HUES64 (cell line): ENCODE data around the gene AVPR2.

Source experiments
- H3K27ac ChIP-seq: 2 replicates; pipeline ENCODE4 v1.7.0; 2013; ENCODE audit warnings: low read depth, low read length, inconsistent platforms
- H3K27me3 ChIP-seq: 2 replicates; pipeline ENCODE4 v1.6.1; 2013; ENCODE audit warnings: mild to moderate bottlenecking, low read length; ENCODE audit not compliant: insufficient read depth
- H3K36me3 ChIP-seq: 2 replicates; pipeline ENCODE4 v1.6.1; 2013; ENCODE audit warnings: mild to moderate bottlenecking, low read length; ENCODE audit not compliant: insufficient read depth
- H3K4me1 ChIP-seq: 2 replicates; pipeline ENCODE4 v1.6.1; 2013; ENCODE audit warnings: mild to moderate bottlenecking, low read length, moderate library complexity; ENCODE audit not compliant: insufficient read depth
- H3K4me3 ChIP-seq: 2 replicates; pipeline ENCODE4 v1.5.1; 2013; ENCODE audit warnings: mild to moderate bottlenecking, low read length, moderate library complexity
- H3K9ac ChIP-seq: 2 replicates; pipeline ENCODE4 v1.6.1; 2013; ENCODE audit warnings: mild to moderate bottlenecking, low read depth, low read length
- H3K9me3 ChIP-seq: 2 replicates; pipeline ENCODE4 v1.6.1; 2013; ENCODE audit warnings: low read depth, low read length; ENCODE audit not compliant: insufficient read depth
- WGBS: fragments of 150-250, 120-280 bp; methylation state at CpG from one replicate; pipeline ENCODE4 v1.1.7; 2013; ENCODE audit warnings: missing lambda C conversion rate; 5-methylcytosine and 5-hydroxymethylcytosine counted together

Gene AVPR2

DNA sequence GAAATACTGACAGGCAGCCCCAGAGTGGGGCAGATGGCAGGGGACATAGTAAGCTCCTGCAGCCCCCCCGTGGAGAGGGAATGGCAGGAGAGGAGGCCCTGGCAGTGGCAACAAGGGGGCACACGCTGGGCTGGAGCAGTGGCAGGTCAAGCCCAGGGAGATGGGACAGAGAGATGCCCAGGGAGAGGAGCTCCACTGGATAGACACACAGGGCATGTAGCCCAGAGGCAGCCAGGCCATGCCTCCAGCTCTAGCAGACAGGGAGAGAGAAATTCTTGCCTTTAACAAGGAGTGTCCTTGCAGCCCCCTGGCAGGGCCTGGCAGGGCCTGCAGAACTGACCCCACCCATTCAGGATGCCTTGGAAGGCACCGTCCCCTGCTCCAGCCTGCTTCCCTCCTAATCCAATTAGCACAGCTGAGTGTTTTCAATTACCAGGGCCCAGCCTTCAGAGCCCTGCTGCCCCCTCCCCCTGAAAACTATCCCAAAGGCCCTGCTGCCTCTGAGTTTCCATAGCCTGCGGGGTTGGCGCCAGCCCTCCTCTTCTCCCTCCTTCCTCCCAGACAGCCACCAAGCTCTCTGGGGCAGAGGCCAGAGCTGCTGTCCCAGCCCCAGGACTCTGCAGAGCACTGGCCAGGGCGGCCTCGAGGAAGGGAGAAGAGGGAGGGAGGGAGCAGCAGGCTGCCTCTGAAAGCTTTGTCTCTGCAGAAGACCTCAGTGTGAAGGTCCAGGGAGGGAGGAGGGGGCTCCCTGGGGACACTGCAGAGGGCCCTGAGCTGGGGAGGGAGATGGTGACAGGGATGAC is 31.0 kb upstream of the AVPR2 start:
- no peak overlapping the region for H3K9ac ChIP-seq
- peaks cover 17% of the 10 kb centered on the region for H3K4me1 ChIP-seq
- peaks cover 10% of the 10 kb centered on the region; the same call in 1 of the 2 replicates for H3K36me3 ChIP-seq
- H3K27me3 ChIP-seq = no peaks in the 10 kb centered on the region
- H3K4me3 ChIP-seq = no peak overlapping the region
- H3K27ac ChIP-seq = no peak overlapping the region
- no peaks in the 10 kb centered on the region for H3K9me3 ChIP-seq
- WGBS = 22% methylated on average over 7 of the region's 7 CpGs

DNA sequence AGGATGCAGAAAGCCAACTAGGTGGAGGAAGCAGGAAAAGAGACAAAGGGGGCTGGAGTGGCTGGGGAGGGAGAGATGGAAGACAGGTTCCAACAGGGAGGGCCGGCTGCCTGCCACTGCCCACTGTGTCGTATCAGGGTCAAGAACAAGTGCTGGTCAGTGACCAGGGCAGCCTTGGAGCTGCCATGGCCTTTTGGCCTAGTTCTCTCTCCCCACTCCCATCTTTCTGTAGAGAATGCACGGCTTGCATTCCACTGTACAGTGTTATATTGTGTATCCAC is 30.4 kb upstream of the AVPR2 start:
- H3K4me1 ChIP-seq = peaks cover 19% of the 10 kb centered on the region

DNA sequence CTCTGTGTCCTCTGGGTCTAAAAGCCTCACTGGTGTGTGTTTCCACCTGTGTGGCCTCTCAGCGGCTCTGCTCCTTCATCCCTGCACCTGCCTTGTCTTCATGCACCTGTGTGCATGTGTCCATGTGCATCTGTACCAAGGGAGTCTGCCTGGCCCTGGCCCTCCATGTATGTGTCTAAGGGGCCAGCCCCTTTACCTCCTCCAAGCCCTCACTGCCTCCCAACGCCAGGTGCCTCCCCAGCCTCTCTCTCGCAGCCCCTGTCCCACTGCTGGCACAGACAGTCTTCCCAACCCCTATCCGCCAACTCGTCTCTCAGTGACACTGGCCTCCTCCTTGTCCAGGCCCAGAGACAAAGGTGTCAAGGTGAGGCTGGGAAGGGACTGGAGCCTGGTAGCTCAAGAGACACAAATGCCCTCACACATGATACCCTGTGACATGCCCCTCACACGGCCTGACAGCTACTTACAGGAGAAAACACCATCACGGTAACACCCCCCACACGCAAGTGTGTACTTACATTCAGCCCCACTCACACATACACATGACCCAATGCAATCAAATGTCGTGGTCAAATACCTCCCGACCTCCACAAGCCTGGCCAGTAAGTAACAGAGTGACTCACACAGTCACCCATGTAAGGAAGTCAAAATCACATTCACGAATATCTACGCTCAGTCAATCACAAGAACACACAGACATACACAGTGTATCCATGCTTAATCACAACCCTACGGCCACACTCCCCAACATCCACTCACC is 29.9 kb upstream of the AVPR2 start:
- H3K4me3 ChIP-seq = no peak overlapping the region
- no peaks in the 10 kb centered on the region for H3K27me3 ChIP-seq
- H3K4me1 ChIP-seq = peaks cover 19% of the 10 kb centered on the region
- H3K9me3 ChIP-seq = no peaks in the 10 kb centered on the region
- 88% methylated on average over 13 of the region's 13 CpGs for WGBS
- 0 out of 2 replicates have a peak, but pooled peaks cover 4% of the 10 kb centered on the region for H3K36me3 ChIP-seq
- H3K27ac ChIP-seq = no peak overlapping the region
- no peak overlapping the region for H3K9ac ChIP-seq

More for the DNA sequence above, 30.4 kb upstream of the AVPR2 start:
- WGBS = 63% methylated on average over 3 of the region's 3 CpGs
- Histone ChIP-seq H3K27me3 (no peaks in the 10 kb centered on the region), H3K9me3 (no peaks in the 10 kb centered on the region), H3K36me3 (0 out of 2 replicates have a peak, but pooled peaks cover 6% of the 10 kb centered on the region), H3K27ac (no peak overlapping the region), H3K4me3 (no peak overlapping the region), H3K9ac (no peak overlapping the region)

DNA sequence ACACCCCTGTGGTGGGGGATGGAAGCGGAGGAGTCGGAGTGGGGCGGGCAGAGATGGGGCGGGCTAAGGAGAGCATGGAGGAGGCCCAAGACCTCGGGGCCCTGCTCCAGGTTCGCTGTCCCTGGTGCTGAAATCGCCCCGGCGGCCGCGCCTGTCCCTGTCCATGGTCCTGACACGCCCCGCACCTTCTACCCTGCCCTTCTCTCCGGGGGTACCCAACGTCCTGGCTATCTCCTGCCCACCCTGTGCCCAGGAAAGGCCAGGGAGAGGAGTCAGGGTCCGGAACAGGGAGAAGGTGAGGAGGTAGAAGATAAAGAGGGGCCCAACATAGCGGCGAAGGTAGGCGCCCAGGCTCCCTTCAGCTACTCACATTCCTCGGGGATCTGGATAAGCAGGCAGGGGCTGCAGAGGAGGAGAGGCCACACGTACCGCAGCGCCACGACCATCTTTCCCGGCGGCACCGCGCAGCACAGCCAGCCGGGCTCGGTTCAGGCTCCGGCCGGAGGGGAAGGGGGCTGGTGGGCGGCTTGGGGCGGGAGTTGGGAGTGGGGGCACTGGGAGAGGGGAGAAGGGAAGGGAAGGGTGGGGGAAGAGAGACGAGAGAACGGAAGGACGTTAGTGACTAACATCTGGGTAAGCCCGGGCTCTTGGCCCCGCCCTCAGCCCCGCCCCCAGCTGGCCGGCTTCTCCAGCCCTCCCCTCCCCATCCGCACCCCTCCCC is 28.9 kb upstream of the AVPR2 start:
- Histone ChIP-seq H3K4me1 (peaks cover 22% of the 10 kb centered on the region), H3K4me3 (peak overlapping the region; percentile 16; the same call in 1 of the 2 replicates), H3K9ac (no peak overlapping the region), H3K9me3 (no peaks in the 10 kb centered on the region), H3K27me3 (no peaks in the 10 kb centered on the region), H3K36me3 (0 out of 2 replicates have a peak, but pooled peaks cover 3% of the 10 kb centered on the region), H3K27ac (no peak overlapping the region)
- 2% methylated on average over 34 of the region's 42 CpGs for WGBS

DNA sequence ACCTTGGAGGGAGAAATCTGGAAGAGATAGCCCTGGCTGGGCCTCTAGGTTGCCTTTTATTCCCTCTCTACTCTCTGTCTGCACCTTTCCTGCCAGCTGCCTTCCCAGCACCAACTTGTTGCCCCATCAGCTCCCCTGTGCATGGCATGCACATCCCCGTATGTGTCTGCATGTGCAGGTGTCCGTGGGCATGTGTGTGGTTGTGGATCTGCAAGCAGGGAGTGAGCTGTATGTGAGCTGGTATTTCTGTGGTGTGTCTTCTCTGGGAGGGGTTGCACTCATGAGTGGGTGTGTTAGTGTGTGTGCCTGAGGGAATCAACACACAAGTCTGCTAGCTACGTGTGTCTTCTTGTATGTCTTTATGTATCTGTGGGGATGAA is 28.4 kb upstream of the AVPR2 start:
- Histone ChIP-seq H3K36me3 (no peaks in the 10 kb centered on the region), H3K27me3 (no peaks in the 10 kb centered on the region), H3K9ac (no peak overlapping the region), H3K4me3 (no peak overlapping the region), H3K27ac (no peak overlapping the region), H3K4me1 (peaks cover 22% of the 10 kb centered on the region), H3K9me3 (no peaks in the 10 kb centered on the region)
- 69% methylated on average over 3 of the region's 3 CpGs for WGBS

DNA sequence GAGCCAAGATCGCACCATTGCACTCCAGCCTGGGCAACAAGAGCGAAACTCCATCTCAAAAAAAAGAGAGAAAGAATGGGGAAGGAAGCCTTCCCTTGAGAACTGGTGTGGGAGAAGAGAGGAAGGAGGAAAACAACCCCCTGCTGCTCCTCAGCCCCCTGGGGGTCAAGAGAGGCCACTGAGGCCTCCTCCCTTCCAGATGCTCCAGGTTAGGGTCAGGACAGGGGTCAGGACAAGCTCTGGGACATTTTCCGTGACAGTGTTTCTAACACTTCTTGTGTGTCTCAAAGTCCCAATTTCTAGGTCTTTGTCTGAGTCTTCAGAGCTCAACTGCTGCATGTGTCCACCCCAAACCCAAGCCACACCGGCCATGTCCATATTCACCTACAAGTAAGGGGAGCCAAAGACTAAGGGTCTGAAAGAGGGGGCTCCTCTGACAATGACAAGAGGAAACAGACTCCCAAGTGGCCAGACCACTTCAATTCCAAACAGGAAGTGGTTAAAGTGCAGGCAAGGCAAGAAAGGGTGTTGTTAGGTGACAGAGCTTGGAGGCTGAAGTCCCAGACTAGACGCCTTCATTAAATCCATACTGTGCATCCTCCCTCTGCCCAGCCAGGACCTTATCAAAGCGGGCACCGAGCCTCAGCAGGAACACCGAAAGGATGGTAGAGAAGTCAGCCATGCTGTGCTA is 26.8 kb upstream of the AVPR2 start:
- 86% methylated on average over 7 of the region's 8 CpGs for WGBS
- Histone ChIP-seq H3K9ac (no peak overlapping the region), H3K4me1 (peaks cover 36% of the 10 kb centered on the region), H3K4me3 (no peak overlapping the region), H3K27ac (no peak overlapping the region), H3K9me3 (no peaks in the 10 kb centered on the region), H3K27me3 (no peaks in the 10 kb centered on the region), H3K36me3 (no peaks in the 10 kb centered on the region)

DNA sequence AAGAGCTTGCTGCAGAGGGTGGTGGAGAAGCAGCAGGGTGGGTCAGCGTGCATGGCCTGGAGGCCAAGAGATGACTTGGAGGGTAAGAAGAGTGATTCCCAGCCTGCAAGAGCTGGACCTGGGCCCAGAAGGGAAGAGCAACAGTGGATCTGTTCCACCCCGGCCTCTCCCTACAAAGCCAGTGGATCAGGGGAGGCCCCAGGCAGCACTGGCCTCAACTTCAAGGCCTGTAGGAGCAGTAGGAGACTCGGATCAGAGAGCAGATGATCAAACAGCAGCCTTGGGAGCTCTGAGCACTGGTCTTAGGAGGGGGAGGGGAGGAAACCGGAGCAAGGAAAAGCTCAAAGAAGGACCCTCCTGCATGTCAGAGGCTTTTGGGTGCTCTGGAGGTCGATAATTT is 26.1 kb upstream of the AVPR2 start:
- Histone ChIP-seq H3K4me1 (peaks cover 37% of the 10 kb centered on the region), H3K9me3 (no peaks in the 10 kb centered on the region), H3K27ac (no peak overlapping the region), H3K4me3 (peak overlapping the region; percentile 33; the same call in 1 of the 2 replicates), H3K9ac (no peak overlapping the region), H3K27me3 (no peaks in the 10 kb centered on the region), H3K36me3 (no peaks in the 10 kb centered on the region)
- 29% methylated on average over 5 of the region's 5 CpGs for WGBS

DNA sequence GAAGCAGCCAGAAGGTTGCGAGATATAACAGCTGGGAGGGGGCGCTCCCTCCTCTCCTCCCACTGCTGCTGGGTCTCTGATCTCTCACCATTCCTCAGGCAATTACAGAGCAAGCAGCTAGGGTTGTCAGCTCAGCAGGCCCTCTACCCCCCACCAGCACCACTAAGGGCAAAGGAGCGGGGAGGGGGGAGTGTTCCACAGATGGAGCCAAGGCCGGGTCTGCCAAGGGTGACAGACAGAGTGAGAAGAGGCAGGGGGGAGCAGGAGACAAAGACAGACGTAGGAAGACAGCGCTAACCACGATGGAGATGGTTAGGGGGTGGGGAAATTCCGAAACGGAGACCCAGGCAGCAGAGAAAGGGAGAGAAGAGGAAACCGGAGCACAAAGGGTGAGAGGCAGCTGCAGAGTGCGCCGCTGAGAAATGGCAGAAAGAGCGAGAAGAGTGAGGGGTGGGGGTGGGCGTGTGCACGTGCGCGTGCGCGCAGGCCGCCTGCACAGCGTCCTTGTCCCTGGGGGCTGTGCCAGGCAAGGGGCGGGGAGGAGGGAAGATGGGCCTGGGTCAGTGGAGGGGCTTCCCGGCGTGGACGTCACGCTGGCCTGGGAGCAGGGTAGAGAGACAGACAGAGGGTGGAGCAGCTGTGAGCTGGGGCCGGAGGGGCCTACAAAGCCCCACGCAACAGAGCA is 25.4 kb upstream of the AVPR2 start:
- peaks cover 41% of the 10 kb centered on the region for H3K4me1 ChIP-seq

DNA sequence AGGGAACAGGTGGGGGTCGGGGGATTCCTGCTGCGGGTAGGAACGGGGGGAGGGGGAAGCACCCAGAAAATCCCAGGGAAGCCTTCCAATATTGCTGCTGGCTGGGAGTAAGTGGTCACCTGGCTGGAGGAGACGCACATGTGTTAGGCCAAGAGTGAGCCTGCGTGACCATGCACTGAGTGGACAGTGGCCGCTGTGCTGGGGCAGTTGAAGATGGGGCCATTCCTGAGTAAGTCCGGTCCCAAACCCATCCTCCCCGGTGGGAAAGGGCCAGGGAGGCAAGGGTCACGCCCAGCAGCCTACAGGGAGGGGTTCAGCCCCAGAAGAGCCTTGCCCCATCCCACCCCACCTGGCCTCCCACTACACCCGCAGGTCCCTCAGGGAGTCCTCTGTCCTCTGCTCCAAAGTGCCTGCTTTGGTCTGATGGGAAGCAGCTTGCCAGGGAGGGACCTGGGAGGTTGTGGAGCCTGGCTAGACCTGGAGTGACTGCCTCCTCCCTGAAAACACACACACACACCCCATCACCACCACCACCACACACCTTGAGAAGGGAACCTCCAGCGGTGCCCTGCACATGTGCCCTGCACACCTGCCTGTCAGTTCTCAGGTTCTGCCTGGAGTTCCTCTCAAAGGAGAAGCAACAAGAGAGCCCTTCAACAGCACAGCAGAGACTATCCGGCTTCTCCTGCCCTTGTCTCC is 24.6 kb upstream of the AVPR2 start:
- Histone ChIP-seq H3K9me3 (no peaks in the 10 kb centered on the region), H3K9ac (no peak overlapping the region), H3K27me3 (peaks cover 7% of the 10 kb centered on the region), H3K27ac (no peak overlapping the region), H3K4me3 (peak overlapping the region; percentile 33; the same call in 1 of the 2 replicates), H3K4me1 (peaks cover 46% of the 10 kb centered on the region), H3K36me3 (no peaks in the 10 kb centered on the region)
- 60% methylated on average over 10 of the region's 12 CpGs for WGBS

More for the DNA sequence above, 25.4 kb upstream of the AVPR2 start:
- no peaks in the 10 kb centered on the region for H3K27me3 ChIP-seq
- H3K27ac ChIP-seq = no peak overlapping the region
- H3K4me3 ChIP-seq = peak overlapping the region; percentile 33
- no peaks in the 10 kb centered on the region for H3K9me3 ChIP-seq
- 3% methylated on average over 28 of the region's 28 CpGs for WGBS
- H3K9ac ChIP-seq = no peak overlapping the region
- no peaks in the 10 kb centered on the region for H3K36me3 ChIP-seq

DNA sequence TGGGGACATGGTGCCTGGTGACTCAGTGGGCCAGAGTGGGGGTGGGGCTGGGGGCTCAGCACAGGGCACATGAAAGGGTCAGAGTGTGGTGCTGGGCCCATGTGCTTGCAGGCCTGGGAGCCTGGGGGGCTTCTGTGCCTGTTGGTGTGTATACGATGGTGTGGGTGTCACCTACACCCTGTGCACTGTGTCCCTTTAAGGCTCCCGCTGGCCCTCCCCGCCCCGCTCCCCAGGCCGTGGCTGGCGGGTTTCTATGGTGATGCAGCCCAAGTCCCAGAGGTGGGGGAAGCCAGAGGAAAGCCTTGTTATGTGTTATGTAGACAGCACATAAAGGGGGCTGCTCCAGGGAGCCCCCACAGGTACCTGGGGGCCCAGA is 24.0 kb upstream of the AVPR2 start:
- no peak overlapping the region for H3K27ac ChIP-seq
- no peak overlapping the region for H3K4me3 ChIP-seq
- H3K4me1 ChIP-seq = peaks cover 43% of the 10 kb centered on the region
- H3K36me3 ChIP-seq = no peaks in the 10 kb centered on the region
- 48% methylated on average over 6 of the region's 6 CpGs for WGBS
- H3K27me3 ChIP-seq = peaks cover 12% of the 10 kb centered on the region
- H3K9me3 ChIP-seq = no peaks in the 10 kb centered on the region
- no peak overlapping the region for H3K9ac ChIP-seq
